Measurements from ENCODE around the gene NAT9. TPM values are rescaled to one million over a fixed set of nuclear protein-coding genes. Genes with fewer than 3 reads are reported as not detected.

Gene NAT9
- total and polyA plus RNA-seq, 4 donors = 19.4 to 52.1 (median 37.5) TPM

GRCh38 chr17:74773871-74774286 is 2.3 kb downstream of the NAT9 start:
- H3K4me3 ChIP-seq (ENCODE audit: low read depth, low read length) = no peak overlapping the region
- no peaks in the 10 kb centered on the region for H3K9me3 ChIP-seq (ENCODE audit: control insufficient read depth, insufficient read depth, low read length)
- H3K4me1 ChIP-seq (ENCODE audit: control insufficient read depth, insufficient read depth, low read length) = peaks cover 29% of the 10 kb centered on the region
- DNase-seq (ENCODE audit: low read depth in 4 of 6, low spot score in 6 of 6) = no peak
- no peak overlapping the region for H3K27ac ChIP-seq (ENCODE audit: low read depth, low read length)
- peaks cover 48% of the 10 kb centered on the region for H3K36me3 ChIP-seq (ENCODE audit: control insufficient read depth, insufficient read depth, low read length)
- H3K27me3 ChIP-seq (ENCODE audit: control insufficient read depth, insufficient read depth, low read length) = no peaks in the 10 kb centered on the region
- 76% methylated on average over 6 of the region's 6 CpGs for WGBS (ENCODE audit: insufficient coverage)

- DNase-seq (ENCODE audit: low read depth in 4 of 6, low spot score in 6 of 6) = no peak
- 90% methylated on average over 5 of the region's 6 CpGs for WGBS (ENCODE audit: insufficient coverage)
- no peak overlapping the region for H3K4me3 ChIP-seq (ENCODE audit: low read depth, low read length)
- no peaks in the 10 kb centered on the region for H3K9me3 ChIP-seq (ENCODE audit: control insufficient read depth, insufficient read depth, low read length)
- H3K27ac ChIP-seq (ENCODE audit: low read depth, low read length) = no peak overlapping the region
- H3K4me1 ChIP-seq (ENCODE audit: control insufficient read depth, insufficient read depth, low read length) = peaks cover 34% of the 10 kb centered on the region
- H3K27me3 ChIP-seq (ENCODE audit: control insufficient read depth, insufficient read depth, low read length) = no peaks in the 10 kb centered on the region
- peaks cover 53% of the 10 kb centered on the region for H3K36me3 ChIP-seq (ENCODE audit: control insufficient read depth, insufficient read depth, low read length)
These were observed 2.7 kb downstream of the NAT9 start for GRCh38 chr17:74773414-74773813.

GRCh38 chr17:74772053-74772452 is 4.1 kb downstream of the NAT9 start:
- no peak for DNase-seq (ENCODE audit: low read depth in 4 of 6, low spot score in 6 of 6)
- Histone ChIP-seq H3K4me3 (ENCODE audit: low read depth, low read length) (no peak overlapping the region), H3K9me3 (ENCODE audit: control insufficient read depth, insufficient read depth, low read length) (no peaks in the 10 kb centered on the region), H3K36me3 (ENCODE audit: control insufficient read depth, insufficient read depth, low read length) (peaks cover 61% of the 10 kb centered on the region), H3K4me1 (ENCODE audit: control insufficient read depth, insufficient read depth, low read length) (peaks cover 43% of the 10 kb centered on the region), H3K27ac (ENCODE audit: low read depth, low read length) (no peak overlapping the region), H3K27me3 (ENCODE audit: control insufficient read depth, insufficient read depth, low read length) (no peaks in the 10 kb centered on the region)
- 90% methylated on average over 12 of the region's 13 CpGs for WGBS (ENCODE audit: insufficient coverage)

- WGBS (ENCODE audit: insufficient coverage) = 90% methylated on average over 8 of the region's 9 CpGs
- H3K36me3 ChIP-seq (ENCODE audit: control insufficient read depth, insufficient read depth, low read length) = peaks cover 61% of the 10 kb centered on the region
- H3K4me3 ChIP-seq (ENCODE audit: low read depth, low read length) = no peak overlapping the region
- no peak for DNase-seq (ENCODE audit: low read depth in 4 of 6, low spot score in 6 of 6)
- peaks cover 44% of the 10 kb centered on the region for H3K4me1 ChIP-seq (ENCODE audit: control insufficient read depth, insufficient read depth, low read length)
- no peak overlapping the region for H3K27ac ChIP-seq (ENCODE audit: low read depth, low read length)
- no peaks in the 10 kb centered on the region for H3K9me3 ChIP-seq (ENCODE audit: control insufficient read depth, insufficient read depth, low read length)
- H3K27me3 ChIP-seq (ENCODE audit: control insufficient read depth, insufficient read depth, low read length) = no peaks in the 10 kb centered on the region
These were observed 4.7 kb downstream of the NAT9 start for GRCh38 chr17:74771319-74771914.

GRCh38 chr17:74770498-74771318 is 5.4 kb downstream of the NAT9 start:
- H3K4me3 ChIP-seq (ENCODE audit: low read depth, low read length) = no peak overlapping the region
- no peaks in the 10 kb centered on the region for H3K9me3 ChIP-seq (ENCODE audit: control insufficient read depth, insufficient read depth, low read length)
- H3K4me1 ChIP-seq (ENCODE audit: control insufficient read depth, insufficient read depth, low read length) = peaks cover 46% of the 10 kb centered on the region
- H3K36me3 ChIP-seq (ENCODE audit: control insufficient read depth, insufficient read depth, low read length) = peaks cover 61% of the 10 kb centered on the region
- DNase-seq (ENCODE audit: low read depth in 4 of 6, low spot score in 6 of 6) = peak in 1 of 6 donors; percentile 60
- WGBS (ENCODE audit: insufficient coverage) = 60% methylated on average over 16 of the region's 16 CpGs
- H3K27me3 ChIP-seq (ENCODE audit: control insufficient read depth, insufficient read depth, low read length) = no peaks in the 10 kb centered on the region
- no peak overlapping the region for H3K27ac ChIP-seq (ENCODE audit: low read depth, low read length)

- 83% methylated on average over 3 of the region's 5 CpGs for WGBS (ENCODE audit: insufficient coverage)
- Histone ChIP-seq H3K9me3 (ENCODE audit: control insufficient read depth, insufficient read depth, low read length) (no peaks in the 10 kb centered on the region), H3K27ac (ENCODE audit: low read depth, low read length) (no peak overlapping the region), H3K4me3 (ENCODE audit: low read depth, low read length) (no peak overlapping the region), H3K4me1 (ENCODE audit: control insufficient read depth, insufficient read depth, low read length) (peaks cover 43% of the 10 kb centered on the region), H3K36me3 (ENCODE audit: control insufficient read depth, insufficient read depth, low read length) (peaks cover 64% of the 10 kb centered on the region), H3K27me3 (ENCODE audit: control insufficient read depth, insufficient read depth, low read length) (no peaks in the 10 kb centered on the region)
- no peak for DNase-seq (ENCODE audit: low read depth in 4 of 6, low spot score in 6 of 6)
These were observed 6.2 kb downstream of the NAT9 start for GRCh38 chr17:74769856-74770497.

GRCh38 chr17:74769266-74769855 is 6.8 kb downstream of the NAT9 start:
- peaks cover 48% of the 10 kb centered on the region for H3K4me1 ChIP-seq (ENCODE audit: control insufficient read depth, insufficient read depth, low read length)
- H3K36me3 ChIP-seq (ENCODE audit: control insufficient read depth, insufficient read depth, low read length) = peaks cover 70% of the 10 kb centered on the region
- H3K27me3 ChIP-seq (ENCODE audit: control insufficient read depth, insufficient read depth, low read length) = no peaks in the 10 kb centered on the region
- no peak for DNase-seq (ENCODE audit: low read depth in 4 of 6, low spot score in 6 of 6)
- no peak overlapping the region for H3K4me3 ChIP-seq (ENCODE audit: low read depth, low read length)
- no peak overlapping the region for H3K27ac ChIP-seq (ENCODE audit: low read depth, low read length)
- no peaks in the 10 kb centered on the region for H3K9me3 ChIP-seq (ENCODE audit: control insufficient read depth, insufficient read depth, low read length)
- 69% methylated on average over 5 of the region's 6 CpGs for WGBS (ENCODE audit: insufficient coverage)

GRCh38 chr17:74768763-74769114 is 7.4 kb downstream of the NAT9 start:
- 75% methylated on average over 7 of the region's 7 CpGs for WGBS (ENCODE audit: insufficient coverage)
- Histone ChIP-seq H3K27me3 (ENCODE audit: control insufficient read depth, insufficient read depth, low read length) (no peaks in the 10 kb centered on the region), H3K4me1 (ENCODE audit: control insufficient read depth, insufficient read depth, low read length) (peaks cover 55% of the 10 kb centered on the region), H3K9me3 (ENCODE audit: control insufficient read depth, insufficient read depth, low read length) (no peaks in the 10 kb centered on the region), H3K27ac (ENCODE audit: low read depth, low read length) (peak overlapping the region; percentile 91), H3K36me3 (ENCODE audit: control insufficient read depth, insufficient read depth, low read length) (peaks cover 70% of the 10 kb centered on the region), H3K4me3 (ENCODE audit: low read depth, low read length) (no peak overlapping the region)
- DNase-seq (ENCODE audit: low read depth in 4 of 6, low spot score in 6 of 6) = no peak

- H3K27me3 ChIP-seq (ENCODE audit: control insufficient read depth, insufficient read depth, low read length) = no peaks in the 10 kb centered on the region
- peaks cover 60% of the 10 kb centered on the region for H3K4me1 ChIP-seq (ENCODE audit: control insufficient read depth, insufficient read depth, low read length)
- peak overlapping the region; percentile 91 for H3K27ac ChIP-seq (ENCODE audit: low read depth, low read length)
- 65% methylated on average over 15 of the region's 17 CpGs for WGBS (ENCODE audit: insufficient coverage)
- H3K36me3 ChIP-seq (ENCODE audit: control insufficient read depth, insufficient read depth, low read length) = peaks cover 69% of the 10 kb centered on the region
- no peaks in the 10 kb centered on the region for H3K9me3 ChIP-seq (ENCODE audit: control insufficient read depth, insufficient read depth, low read length)
- no peak for DNase-seq (ENCODE audit: low read depth in 4 of 6, low spot score in 6 of 6)
- no peak overlapping the region for H3K4me3 ChIP-seq (ENCODE audit: low read depth, low read length)
These were observed 7.9 kb downstream of the NAT9 start for GRCh38 chr17:74768069-74768762.

All from spinal cord (tissue), 10 donors.